Hepatocyte (in vitro differentiated cells): ENCODE results near the gene COG1.

Source experiments
- EZH2 ChIP-seq: fragments of 200-600 bp; sonication (generic); IDR thresholded peaks from 2 replicates; pipeline ENCODE4 v1.6.1; 2016; ENCODE audit warnings: antibody characterized with exemption, mild to moderate bottlenecking, borderline replicate concordance
- EZH2phosphoT487 ChIP-seq: fragments of 200-600 bp; sonication (generic); IDR thresholded peaks from one replicate; pipeline ENCODE4 v1.6.1; 2018; ENCODE audit warnings: antibody characterized with exemption, mild to moderate bottlenecking, low read depth, moderate library complexity; ENCODE audit not compliant: unreplicated experiment, severe bottlenecking
- TF ChIP-seq, protein P1 (sequence below): fragments of 200-600 bp; sonication (generic); IDR thresholded peaks from 2 replicates; pipeline ENCODE4 v1.5.1; 2016; ENCODE audit warnings: antibody characterized with exemption, mild to moderate bottlenecking; ENCODE audit not compliant: poor library complexity

DNA sequence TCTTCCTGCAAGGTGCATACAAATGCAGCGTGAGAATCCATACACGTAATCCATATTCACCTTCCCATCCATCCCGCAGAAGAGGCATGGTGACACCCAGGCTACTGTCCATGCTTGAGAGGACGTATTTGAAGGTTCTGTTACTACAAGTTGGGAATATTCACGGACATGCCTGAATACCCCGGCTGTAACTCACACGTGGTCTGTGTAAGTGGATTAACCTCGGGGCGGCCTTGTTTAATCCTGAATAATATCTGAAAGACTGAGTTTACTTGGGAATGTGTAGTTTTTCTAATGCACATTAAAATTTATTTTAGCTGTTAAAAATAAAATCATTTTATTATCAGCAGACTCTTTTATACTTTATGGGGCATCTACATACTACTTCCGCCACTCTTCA lies 55.7 kb downstream of the COG1 start:
- TF ChIP-seq, protein P1, sequence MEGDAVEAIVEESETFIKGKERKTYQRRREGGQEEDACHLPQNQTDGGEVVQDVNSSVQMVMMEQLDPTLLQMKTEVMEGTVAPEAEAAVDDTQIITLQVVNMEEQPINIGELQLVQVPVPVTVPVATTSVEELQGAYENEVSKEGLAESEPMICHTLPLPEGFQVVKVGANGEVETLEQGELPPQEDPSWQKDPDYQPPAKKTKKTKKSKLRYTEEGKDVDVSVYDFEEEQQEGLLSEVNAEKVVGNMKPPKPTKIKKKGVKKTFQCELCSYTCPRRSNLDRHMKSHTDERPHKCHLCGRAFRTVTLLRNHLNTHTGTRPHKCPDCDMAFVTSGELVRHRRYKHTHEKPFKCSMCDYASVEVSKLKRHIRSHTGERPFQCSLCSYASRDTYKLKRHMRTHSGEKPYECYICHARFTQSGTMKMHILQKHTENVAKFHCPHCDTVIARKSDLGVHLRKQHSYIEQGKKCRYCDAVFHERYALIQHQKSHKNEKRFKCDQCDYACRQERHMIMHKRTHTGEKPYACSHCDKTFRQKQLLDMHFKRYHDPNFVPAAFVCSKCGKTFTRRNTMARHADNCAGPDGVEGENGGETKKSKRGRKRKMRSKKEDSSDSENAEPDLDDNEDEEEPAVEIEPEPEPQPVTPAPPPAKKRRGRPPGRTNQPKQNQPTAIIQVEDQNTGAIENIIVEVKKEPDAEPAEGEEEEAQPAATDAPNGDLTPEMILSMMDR: no peak
- TF ChIP-seq EZH2 (no peak), EZH2phosphoT487 (no peak)
